Globus pallidus (tissue), 1 donor: ENCODE measurements around the gene CEP97.

ENCODE experiments used
- DNase-seq: peaks from one replicate; pipeline ENCODE4 v3.0.0-alpha.2; 2015; ENCODE audit warnings: low spot score

Gene CEP97

GRCh38 chr3:101816215-101817149 is 92.1 kb downstream of the CEP97 start:
- no peak for DNase-seq

GRCh38 chr3:101817992-101818391 is 93.6 kb downstream of the CEP97 start:
- no peak for DNase-seq

GRCh38 chr3:101819649-101820206 is 95.3 kb downstream of the CEP97 start:
- no peak for DNase-seq
